Keratinocyte (primary cell): ENCODE measurements around the gene NAA35. TPM values are rescaled to one million over a fixed set of nuclear protein-coding genes. Genes with fewer than 3 reads are reported as not detected.

Experiments
- DNase-seq: peaks from one replicate; pipeline ENCODE4 v3.0.0-alpha.2; 2011; ENCODE audit warnings: low read depth, missing footprints, low spot score
- FAIRE-seq: peaks from 2 replicates; lab custom pipeline; 2011; peaks lifted over from hg19 to GRCh38; lab: Jason Lieb, UNC
- H2AFZ ChIP-seq: 2 replicates; pipeline ENCODE4 v1.6.0; 2012; ENCODE audit warnings: low read length, control low read depth, inconsistent platforms; ENCODE audit not compliant: control insufficient read depth
- H3K27ac ChIP-seq: 2 replicates; pipeline ENCODE4 v1.5.1; 2011; ENCODE audit warnings: low read length; ENCODE audit not compliant: control insufficient read depth, insufficient read depth
- H3K27me3 ChIP-seq: 3 replicates; pipeline ENCODE4 v1.6.0; 2011; ENCODE audit warnings: low read length; ENCODE audit not compliant: control insufficient read depth, insufficient read depth; ENCODE audit errors: extremely low read depth
- H3K36me3 ChIP-seq, 2 experiments: 2 replicates in 1 of 2; 3 replicates in 1 of 2; pipeline ENCODE4 v1.5.1; 2011; ENCODE audit warnings: low read length in 2 of 2, mild to moderate bottlenecking in 1 of 2; ENCODE audit not compliant: control insufficient read depth in 2 of 2, insufficient read depth in 2 of 2; ENCODE audit errors: extremely low read depth in 1 of 2
- H3K4me1 ChIP-seq: 3 replicates; pipeline ENCODE4 v1.5.1; 2011; ENCODE audit warnings: low read length; ENCODE audit not compliant: control insufficient read depth, insufficient read depth; ENCODE audit errors: extremely low read depth
- H3K4me2 ChIP-seq: 3 replicates; pipeline ENCODE4 v1.6.0; 2011; ENCODE audit warnings: low read depth, low read length; ENCODE audit not compliant: control insufficient read depth, insufficient read depth; ENCODE audit errors: extremely low read depth
- H3K4me3 ChIP-seq, 3 experiments: fragments of 200-600 bp in 1 of 3; sonication (generic) in 1 of 3; 2 replicates in 2 of 3; 3 replicates in 1 of 3; pipeline ENCODE4 v1.5.1; 2011 to 2016; ENCODE audit warnings: low read length in 3 of 3, mild to moderate bottlenecking in 3 of 3, control low read depth in 2 of 3, inconsistent platforms in 1 of 3, low read depth in 1 of 3, mixed read lengths in 1 of 3, mixed run types in 1 of 3, moderate library complexity in 1 of 3; ENCODE audit not compliant: control insufficient read depth in 2 of 3, insufficient read depth in 2 of 3; ENCODE audit errors: extremely low read depth in 1 of 3
- H3K79me2 ChIP-seq: 2 replicates; pipeline ENCODE4 v1.6.0; 2012; ENCODE audit warnings: low read length; ENCODE audit not compliant: control insufficient read depth, insufficient read depth
- H3K9ac ChIP-seq: 3 replicates; pipeline ENCODE4 v1.6.0; 2011; ENCODE audit warnings: low read length; ENCODE audit not compliant: control insufficient read depth, insufficient read depth; ENCODE audit errors: extremely low read depth
- H3K9me1 ChIP-seq: 3 replicates; pipeline ENCODE4 v1.6.0; 2011; ENCODE audit warnings: low read length; ENCODE audit not compliant: control insufficient read depth, insufficient read depth; ENCODE audit errors: extremely low read depth
- H3K9me3 ChIP-seq: 2 replicates; pipeline ENCODE4 v1.5.1; 2012; ENCODE audit warnings: low read depth, low read length; ENCODE audit not compliant: control insufficient read depth
- H4K20me1 ChIP-seq: 3 replicates; pipeline ENCODE4 v1.6.0; 2011; ENCODE audit warnings: low read length; ENCODE audit not compliant: control insufficient read depth, insufficient read depth; ENCODE audit errors: extremely low read depth
- EZH2 ChIP-seq: IDR thresholded peaks from one replicate; pipeline ENCODE4 v1.6.1; 2012; ENCODE audit warnings: inconsistent platforms, mild to moderate bottlenecking, low read length, moderate library complexity
- dilution Hi-C: fragments of 300-500 bp; cut with MboI; formaldehyde crosslinking; loops from one replicate; pipeline ENCODE4 v1.7.0; 2020; ENCODE audit warnings: low sequenced_read_pairs; ENCODE audit not compliant: extremely low pct_ligation_motif_present
- polyA plus RNA-seq, 5 experiments: library from polyadenylated mRNA; depleted of rRNA in 3 of 5; stranded (reverse) in 3 of 5; stranded (forward) in 1 of 5; unstranded in 1 of 5; fragments of >200 nt; gene quantifications; 1 replicate in 1 of 5; 2 replicates in 3 of 5; 3 replicates in 1 of 5; pipeline versions ENCODE4 v1.2.1 to v1.2.3, GENCODE V29; 2011 to 2012; ENCODE audit warnings: missing spikeins in 2 of 5, low read depth in 1 of 5, low replicate concordance in 1 of 5
- TF ChIP-seq, protein P1 (sequence below), 3 experiments: IDR thresholded peaks in 1 of 3; conservative IDR thresholded peaks in 1 of 3; optimal IDR thresholded peaks in 1 of 3; 2 replicates in 2 of 3; 3 replicates in 1 of 3; pipeline versions ENCODE3 to v1.5.1; 2011; ENCODE audit warnings: low read length in 3 of 3, mild to moderate bottlenecking in 3 of 3, moderate library complexity in 2 of 3, control low read depth in 1 of 3, inconsistent platforms in 1 of 3; ENCODE audit not compliant: insufficient read depth in 2 of 3; ENCODE audit errors: extremely low read depth in 1 of 3

Gene NAA35
- polyA plus RNA-seq, 1 donor (not counting 4 experiments of a cell fraction or from before 2014, with no cell fraction given), result 33.8 TPM

DNA sequence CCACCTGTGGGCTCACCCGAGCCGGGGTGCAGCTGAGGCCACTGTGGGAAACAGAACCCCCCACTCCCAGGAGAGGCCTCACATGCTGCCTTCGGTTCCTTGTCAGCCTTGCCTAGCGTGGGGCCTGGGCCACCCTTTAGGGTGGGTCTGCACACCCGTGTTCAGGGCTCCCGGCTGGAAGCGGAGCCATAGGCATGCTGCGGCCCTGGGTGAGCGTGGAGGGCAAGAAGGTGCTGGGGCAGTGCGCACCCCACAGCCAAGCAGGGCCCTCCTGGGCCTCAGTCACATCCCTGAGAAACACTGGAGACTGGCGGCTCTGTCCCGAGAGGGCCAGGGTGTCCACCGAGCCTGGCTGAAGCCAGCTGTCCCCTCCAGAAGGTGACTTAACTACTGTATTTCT, 116.5 kb downstream of the NAA35 start:
- dilution Hi-C loops, result no loop called here
- H3K4me3 ChIP-seq, result no peak overlapping the region
- DNase-seq (no peak), FAIRE-seq (no peak)
- no peak overlapping the region for H3K9ac ChIP-seq
- H3K4me1 ChIP-seq, result no peaks in the 10 kb centered on the region
- no peaks in the 10 kb centered on the region for H3K36me3 ChIP-seq
- H4K20me1 ChIP-seq, result no peaks in the 10 kb centered on the region
- H3K27me3 ChIP-seq, result no peaks in the 10 kb centered on the region
- no peak overlapping the region for H3K4me2 ChIP-seq
- no peaks in the 10 kb centered on the region for H3K79me2 ChIP-seq
- H2AFZ ChIP-seq, result no peak overlapping the region
- H3K9me1 ChIP-seq, result no peaks in the 10 kb centered on the region
- no peak overlapping the region for H3K27ac ChIP-seq
- TF ChIP-seq, protein P1, sequence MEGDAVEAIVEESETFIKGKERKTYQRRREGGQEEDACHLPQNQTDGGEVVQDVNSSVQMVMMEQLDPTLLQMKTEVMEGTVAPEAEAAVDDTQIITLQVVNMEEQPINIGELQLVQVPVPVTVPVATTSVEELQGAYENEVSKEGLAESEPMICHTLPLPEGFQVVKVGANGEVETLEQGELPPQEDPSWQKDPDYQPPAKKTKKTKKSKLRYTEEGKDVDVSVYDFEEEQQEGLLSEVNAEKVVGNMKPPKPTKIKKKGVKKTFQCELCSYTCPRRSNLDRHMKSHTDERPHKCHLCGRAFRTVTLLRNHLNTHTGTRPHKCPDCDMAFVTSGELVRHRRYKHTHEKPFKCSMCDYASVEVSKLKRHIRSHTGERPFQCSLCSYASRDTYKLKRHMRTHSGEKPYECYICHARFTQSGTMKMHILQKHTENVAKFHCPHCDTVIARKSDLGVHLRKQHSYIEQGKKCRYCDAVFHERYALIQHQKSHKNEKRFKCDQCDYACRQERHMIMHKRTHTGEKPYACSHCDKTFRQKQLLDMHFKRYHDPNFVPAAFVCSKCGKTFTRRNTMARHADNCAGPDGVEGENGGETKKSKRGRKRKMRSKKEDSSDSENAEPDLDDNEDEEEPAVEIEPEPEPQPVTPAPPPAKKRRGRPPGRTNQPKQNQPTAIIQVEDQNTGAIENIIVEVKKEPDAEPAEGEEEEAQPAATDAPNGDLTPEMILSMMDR (optimal IDR thresholded peaks at IDR 0.05 in 1 of 3, IDR thresholded peaks at IDR 0.05 in 1 of 3, conservative IDR thresholded peaks at IDR 0.05 in 1 of 3; ENCODE audit: extremely low read depth in 1 of 3, insufficient read depth in 2 of 3, low read length in 3 of 3), result no peak
- no peak for TF ChIP-seq EZH2
- H3K9me3 ChIP-seq, result no peaks in the 10 kb centered on the region

DNA sequence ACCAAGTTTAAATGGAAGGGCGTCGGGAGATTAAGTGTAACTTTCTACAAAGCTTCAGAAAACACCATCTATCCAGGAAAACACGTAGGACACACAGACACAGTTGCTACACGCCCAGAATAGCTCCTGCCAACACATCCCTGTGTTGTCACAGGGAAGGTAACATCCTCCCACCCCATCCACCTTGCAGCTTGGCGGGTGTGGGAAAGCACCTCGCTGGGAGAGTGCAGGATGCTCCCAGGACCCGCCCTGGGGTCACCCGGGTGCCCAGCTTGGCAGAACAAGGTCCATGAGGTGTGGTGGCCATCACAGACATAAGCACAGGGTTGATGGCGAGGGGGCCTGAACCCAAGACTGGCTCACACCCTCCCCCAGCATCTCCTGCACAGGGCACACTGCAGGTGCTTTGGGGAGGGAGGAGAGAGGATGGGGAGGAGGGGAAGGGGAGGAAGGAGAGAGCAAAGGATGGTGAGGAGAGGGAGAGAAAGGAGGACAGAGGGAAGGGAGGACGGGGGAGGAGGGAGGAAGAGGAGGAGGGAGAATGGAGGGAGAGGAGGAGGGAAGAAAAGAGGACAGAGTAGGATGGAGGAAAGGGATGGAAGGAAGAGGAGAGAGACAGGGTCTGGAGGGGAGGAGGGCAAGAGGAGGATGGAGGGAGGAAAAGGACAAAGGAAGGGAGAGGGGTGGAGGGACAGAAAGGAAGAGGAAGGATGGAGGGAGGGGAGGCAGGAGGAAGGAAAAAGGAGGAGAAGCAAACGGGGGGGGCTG, 121.2 kb downstream of the NAA35 start:
- H3K4me3 ChIP-seq, result no peak overlapping the region
- H4K20me1 ChIP-seq, result no peaks in the 10 kb centered on the region
- no peaks in the 10 kb centered on the region for H3K79me2 ChIP-seq
- DNase-seq, result no peak
- no peaks in the 10 kb centered on the region for H3K27me3 ChIP-seq
- H3K4me1 ChIP-seq, result no peaks in the 10 kb centered on the region
- no peak for FAIRE-seq
- TF ChIP-seq, protein P1 (optimal IDR thresholded peaks at IDR 0.05 in 1 of 3, IDR thresholded peaks at IDR 0.05 in 1 of 3, conservative IDR thresholded peaks at IDR 0.05 in 1 of 3; ENCODE audit: extremely low read depth in 1 of 3, insufficient read depth in 2 of 3, low read length in 3 of 3), result no peak
- no peak for TF ChIP-seq EZH2
- no peak overlapping the region for H3K27ac ChIP-seq
- H3K4me2 ChIP-seq, result no peak overlapping the region
- dilution Hi-C loops, result no loop called here
- no peak overlapping the region for H2AFZ ChIP-seq
- H3K9me3 ChIP-seq, result no peaks in the 10 kb centered on the region
- no peaks in the 10 kb centered on the region for H3K36me3 ChIP-seq
- no peaks in the 10 kb centered on the region for H3K9me1 ChIP-seq
- H3K9ac ChIP-seq, result no peak overlapping the region
